GM23338 (cell line): ENCODE measurements around the gene RBP3. TPM values are rescaled to one million over a fixed set of nuclear protein-coding genes. Genes with fewer than 3 reads are reported as not detected.

Experiments used
- ATAC-seq: fragments of 200-7000 bp; cut with Tn5 transposase; 3 replicates; pipeline ENCODE4 v1.9.1; 2020
- DNase-seq: peaks from one replicate; pipeline ENCODE4 v3.0.0-alpha.2; 2015; ENCODE audit warnings: low spot score
- H2AFZ ChIP-seq: fragments of 200-600 bp; sonication (generic); 2 replicates; pipeline ENCODE4 v1.8.0; 2016; ENCODE audit warnings: antibody characterized with exemption, mild to moderate bottlenecking, moderate library complexity
- H3F3A ChIP-seq: fragments of 200-600 bp; sonication (generic); replicated peaks from 2 replicates; pipeline ENCODE4 v1.8.0; 2017; ENCODE audit warnings: antibody characterized with exemption, mixed run types, low read depth
- H3K27ac ChIP-seq: fragments of 200-600 bp; sonication (generic); 2 replicates; pipeline ENCODE4 v1.6.1; 2016; ENCODE audit warnings: low read depth
- H3K27me3 ChIP-seq: fragments of 200-600 bp; sonication (generic); 2 replicates; pipeline ENCODE4 v1.8.0; 2016; ENCODE audit warnings: mild to moderate bottlenecking, mixed run types, moderate library complexity; ENCODE audit not compliant: insufficient read depth
- H3K36me3 ChIP-seq: fragments of 200-600 bp; sonication (generic); 2 replicates; pipeline ENCODE4 v1.8.0; 2016; ENCODE audit warnings: mild to moderate bottlenecking; ENCODE audit not compliant: insufficient read depth
- H3K4me1 ChIP-seq: fragments of 200-600 bp; sonication (generic); 2 replicates; pipeline ENCODE4 v1.8.0; 2016; ENCODE audit warnings: mild to moderate bottlenecking, moderate library complexity; ENCODE audit not compliant: insufficient read depth
- H3K4me2 ChIP-seq: fragments of 200-600 bp; sonication (generic); 2 replicates; pipeline ENCODE4 v1.7.1; 2017; ENCODE audit warnings: mixed run types
- H3K4me3 ChIP-seq: fragments of 200-600 bp; sonication (generic); 2 replicates; pipeline ENCODE4 v1.6.1; 2016; ENCODE audit warnings: mixed run types
- H3K79me2 ChIP-seq: fragments of 200-600 bp; sonication (generic); replicated peaks from 2 replicates; pipeline ENCODE4 v1.8.0; 2017; ENCODE audit warnings: mild to moderate bottlenecking; ENCODE audit not compliant: insufficient read depth
- H3K9me2 ChIP-seq: fragments of 200-600 bp; sonication (generic); 2 replicates; pipeline ENCODE4 v1.8.0; 2017; ENCODE audit not compliant: insufficient read depth
- H4K20me1 ChIP-seq: fragments of 200-600 bp; sonication (generic); replicated peaks from 2 replicates; pipeline ENCODE4 v1.8.0; 2017; ENCODE audit warnings: mild to moderate bottlenecking; ENCODE audit not compliant: insufficient read depth
- H3K27ac Mint-ChIP-seq: 2 replicates; pipeline ENCODE4 v1.8.0; 2020; ENCODE audit warnings: inconsistent platforms, mild to moderate bottlenecking, moderate library complexity, mixed read lengths
- H3K27me3 Mint-ChIP-seq: 3 replicates; pipeline ENCODE4 v1.8.0; 2022; ENCODE audit warnings: low read depth, mild to moderate bottlenecking, moderate library complexity, mixed read lengths, inconsistent platforms; ENCODE audit not compliant: insufficient read depth, poor library complexity
- H3K36me3 Mint-ChIP-seq: 3 replicates; pipeline ENCODE4 v1.8.0; 2021; ENCODE audit warnings: low read depth, mild to moderate bottlenecking, inconsistent platforms, moderate library complexity, mixed read lengths
- H3K4me1 Mint-ChIP-seq: 3 replicates; pipeline ENCODE4 v1.8.0; 2020; ENCODE audit warnings: mild to moderate bottlenecking, inconsistent platforms, mixed read lengths
- H3K4me3 Mint-ChIP-seq: 3 replicates; pipeline ENCODE4 v1.8.0; 2021; ENCODE audit warnings: moderate library complexity, mild to moderate bottlenecking, inconsistent platforms, mixed read lengths
- H3K9me3 Mint-ChIP-seq: 3 replicates; pipeline ENCODE4 v1.8.0; 2020; ENCODE audit warnings: moderate library complexity, mild to moderate bottlenecking, inconsistent platforms, mixed read lengths
- CREB1 ChIP-seq: fragments of 250-450 bp; sonication (Bioruptor Pico); IDR thresholded peaks from 2 replicates; pipeline ENCODE4 v1.5.0; 2020; ENCODE audit warnings: low read depth, mild to moderate bottlenecking, moderate library complexity
- CTCF ChIP-seq, 2 experiments: fragments of 200-600 bp in 1 of 2; sonication (generic) in 1 of 2; conservative IDR thresholded peaks; 2 replicates each; pipeline versions ENCODE4 v1.5.1 to v1.6.1; 2016 to 2017; ENCODE audit warnings: antibody characterized with exemption in 2 of 2, low read depth in 2 of 2, mild to moderate bottlenecking in 2 of 2, moderate library complexity in 1 of 2
- EZH2 ChIP-seq: fragments of 200-600 bp; sonication (generic); IDR thresholded peaks from one replicate; pipeline ENCODE4 v1.8.0; 2017; ENCODE audit warnings: antibody characterized with exemption, mild to moderate bottlenecking, low read depth; ENCODE audit not compliant: unreplicated experiment
- EZH2phosphoT487 ChIP-seq: fragments of 200-600 bp; sonication (generic); IDR thresholded peaks from one replicate; pipeline ENCODE4 v1.8.1; 2018; ENCODE audit warnings: antibody characterized with exemption; ENCODE audit not compliant: unreplicated experiment
- JUNB ChIP-seq: IDR thresholded peaks from one replicate; pipeline ENCODE4 v1.6.1; 2016; ENCODE audit warnings: antibody characterized with exemption; ENCODE audit not compliant: unreplicated experiment
- NANOG ChIP-seq: IDR thresholded peaks from 2 replicates; pipeline ENCODE4 v1.6.1; 2016; ENCODE audit warnings: antibody characterized with exemption, borderline replicate concordance
- POLR2AphosphoS5 ChIP-seq: IDR thresholded peaks from 2 replicates; pipeline ENCODE4 v1.6.1; 2016; ENCODE audit warnings: antibody characterized with exemption, low read depth
- STAT1 ChIP-seq: IDR thresholded peaks from one replicate; pipeline ENCODE4 v1.6.1; 2016; ENCODE audit warnings: antibody characterized with exemption; ENCODE audit not compliant: unreplicated experiment
- ZNF331 ChIP-seq: fragments of 250-450 bp; sonication (Bioruptor Pico); IDR thresholded peaks from 2 replicates; pipeline ENCODE4 v1.5.0; 2020; ENCODE audit warnings: low read depth, mild to moderate bottlenecking, moderate library complexity
- polyA plus RNA-seq: library from polyadenylated mRNA; unstranded; fragments of >200 nt; fragmentation: Nextera tagmentation; extraction: Ambion mirVana; gene quantifications from 2 replicates; pipeline ENCODE4 v1.2.1, GENCODE V29; 2016
- total RNA-seq: library from RNA; depleted of rRNA; stranded (reverse); fragments of >200 nt; shearing (Covaris generic); gene quantifications from 2 replicates; pipeline ENCODE4 v1.2.3, GENCODE V29; 2014
- TF ChIP-seq, protein P1 (sequence below): IDR thresholded peaks from one replicate; pipeline ENCODE4 v1.6.1; 2018; ENCODE audit warnings: antibody characterized with exemption; ENCODE audit not compliant: unreplicated experiment
- TF ChIP-seq, protein P2 (sequence below): IDR thresholded peaks from 2 replicates; pipeline ENCODE4 v1.6.1; 2016; ENCODE audit warnings: antibody characterized with exemption

RBP3 gene
- total and polyA plus RNA-seq, 2 experiments from 2014 or later, result not detected

- H3K79me2 ChIP-seq, result no peaks in the 10 kb centered on the region
- H3K4me3 Mint-ChIP-seq, result no peak overlapping the region
- H3K9me2 ChIP-seq, result no peaks in the 10 kb centered on the region
- no peak overlapping the region for H3K4me2 ChIP-seq
- H2AFZ ChIP-seq, result no peak overlapping the region
- ATAC-seq, result no peak
- peaks cover 4% of the 10 kb centered on the region; the same call in 1 of the 2 replicates for H3K4me1 ChIP-seq
- H3K36me3 ChIP-seq, result no peaks in the 10 kb centered on the region
- H3K4me1 Mint-ChIP-seq, result peaks cover 19% of the 10 kb centered on the region
- H3K27ac Mint-ChIP-seq, result no peak overlapping the region
- no peak for DNase-seq
- no peak overlapping the region for H3K27ac ChIP-seq
- TF ChIP-seq, protein P1, sequence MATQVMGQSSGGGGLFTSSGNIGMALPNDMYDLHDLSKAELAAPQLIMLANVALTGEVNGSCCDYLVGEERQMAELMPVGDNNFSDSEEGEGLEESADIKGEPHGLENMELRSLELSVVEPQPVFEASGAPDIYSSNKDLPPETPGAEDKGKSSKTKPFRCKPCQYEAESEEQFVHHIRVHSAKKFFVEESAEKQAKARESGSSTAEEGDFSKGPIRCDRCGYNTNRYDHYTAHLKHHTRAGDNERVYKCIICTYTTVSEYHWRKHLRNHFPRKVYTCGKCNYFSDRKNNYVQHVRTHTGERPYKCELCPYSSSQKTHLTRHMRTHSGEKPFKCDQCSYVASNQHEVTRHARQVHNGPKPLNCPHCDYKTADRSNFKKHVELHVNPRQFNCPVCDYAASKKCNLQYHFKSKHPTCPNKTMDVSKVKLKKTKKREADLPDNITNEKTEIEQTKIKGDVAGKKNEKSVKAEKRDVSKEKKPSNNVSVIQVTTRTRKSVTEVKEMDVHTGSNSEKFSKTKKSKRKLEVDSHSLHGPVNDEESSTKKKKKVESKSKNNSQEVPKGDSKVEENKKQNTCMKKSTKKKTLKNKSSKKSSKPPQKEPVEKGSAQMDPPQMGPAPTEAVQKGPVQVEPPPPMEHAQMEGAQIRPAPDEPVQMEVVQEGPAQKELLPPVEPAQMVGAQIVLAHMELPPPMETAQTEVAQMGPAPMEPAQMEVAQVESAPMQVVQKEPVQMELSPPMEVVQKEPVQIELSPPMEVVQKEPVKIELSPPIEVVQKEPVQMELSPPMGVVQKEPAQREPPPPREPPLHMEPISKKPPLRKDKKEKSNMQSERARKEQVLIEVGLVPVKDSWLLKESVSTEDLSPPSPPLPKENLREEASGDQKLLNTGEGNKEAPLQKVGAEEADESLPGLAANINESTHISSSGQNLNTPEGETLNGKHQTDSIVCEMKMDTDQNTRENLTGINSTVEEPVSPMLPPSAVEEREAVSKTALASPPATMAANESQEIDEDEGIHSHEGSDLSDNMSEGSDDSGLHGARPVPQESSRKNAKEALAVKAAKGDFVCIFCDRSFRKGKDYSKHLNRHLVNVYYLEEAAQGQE, result no peak
- H3F3A ChIP-seq, result no peaks in the 10 kb centered on the region
- peaks cover 42% of the 10 kb centered on the region for H3K27me3 Mint-ChIP-seq
- no peak overlapping the region for H3K4me3 ChIP-seq
- no peaks in the 10 kb centered on the region for H4K20me1 ChIP-seq
- peaks cover 35% of the 10 kb centered on the region for H3K27me3 ChIP-seq
- H3K9me3 Mint-ChIP-seq, result no peaks in the 10 kb centered on the region
- no peaks in the 10 kb centered on the region for H3K36me3 Mint-ChIP-seq
Observed at GRCh38 chr10:47303866-47304265, 44.3 kb upstream of the RBP3 start.

- H3K9me3 Mint-ChIP-seq, result no peaks in the 10 kb centered on the region
- no peak overlapping the region for H3K4me3 ChIP-seq
- no peak overlapping the region for H3K27ac ChIP-seq
- no peak overlapping the region for H2AFZ ChIP-seq
- H3K4me1 ChIP-seq, result no peaks in the 10 kb centered on the region
- H3K27ac Mint-ChIP-seq, result no peak overlapping the region
- H4K20me1 ChIP-seq, result no peaks in the 10 kb centered on the region
- H3K36me3 ChIP-seq, result no peaks in the 10 kb centered on the region
- no peak overlapping the region for H3K4me3 Mint-ChIP-seq
- no peaks in the 10 kb centered on the region for H3K79me2 ChIP-seq
- H3K4me2 ChIP-seq, result no peak overlapping the region
- peaks cover 32% of the 10 kb centered on the region for H3K27me3 Mint-ChIP-seq
- H3K27me3 ChIP-seq, result peaks cover 18% of the 10 kb centered on the region
- H3K36me3 Mint-ChIP-seq, result no peaks in the 10 kb centered on the region
- DNase-seq, result no peak
- no peaks in the 10 kb centered on the region for H3F3A ChIP-seq
- no peaks in the 10 kb centered on the region for H3K9me2 ChIP-seq
- no peak for ATAC-seq
- H3K4me1 Mint-ChIP-seq, result peaks cover 21% of the 10 kb centered on the region
- TF ChIP-seq POLR2AphosphoS5 (no peak), CREB1 (CRISPR knock-in tag) (no peak), EZH2 (no peak), JUNB (no peak), STAT1 (no peak), NANOG (no peak), ZNF331 (CRISPR knock-in tag) (no peak), EZH2phosphoT487 (no peak), CTCF (conservative IDR thresholded peaks at IDR 0.05; ENCODE audit: low read depth in 2 of 2) (no peak)
- TF ChIP-seq, protein P1, result no peak
- TF ChIP-seq, protein P2, sequence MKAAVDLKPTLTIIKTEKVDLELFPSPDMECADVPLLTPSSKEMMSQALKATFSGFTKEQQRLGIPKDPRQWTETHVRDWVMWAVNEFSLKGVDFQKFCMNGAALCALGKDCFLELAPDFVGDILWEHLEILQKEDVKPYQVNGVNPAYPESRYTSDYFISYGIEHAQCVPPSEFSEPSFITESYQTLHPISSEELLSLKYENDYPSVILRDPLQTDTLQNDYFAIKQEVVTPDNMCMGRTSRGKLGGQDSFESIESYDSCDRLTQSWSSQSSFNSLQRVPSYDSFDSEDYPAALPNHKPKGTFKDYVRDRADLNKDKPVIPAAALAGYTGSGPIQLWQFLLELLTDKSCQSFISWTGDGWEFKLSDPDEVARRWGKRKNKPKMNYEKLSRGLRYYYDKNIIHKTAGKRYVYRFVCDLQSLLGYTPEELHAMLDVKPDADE, result no peak
Observed at GRCh38 chr10:47305566-47305965, 42.6 kb upstream of the RBP3 start.
